ENCODE measurements around the gene ZNRF3. TPM values are rescaled to one million over a fixed set of nuclear protein-coding genes. Genes with fewer than 3 reads are reported as not detected.
A peak's percentile ranks its signal among the peaks of the same experiment; 100 is the strongest.
"Not testable (repeated sequence)": the region's sequence is repeated elsewhere in the genome, so short reads cannot be mapped to it uniquely, and the experiment has no call there.

Gene ZNRF3
- total RNA-seq, 1 donor from 2014 or later = 7.9 TPM

- intact Hi-C loops (cut with DNase I) = no loop called here
- H3K27me3 ChIP-seq = no peaks in the 10 kb centered on the region
- DNase-seq (ENCODE audit: extremely low spot score in 2 of 2) = no peak
- peak overlapping the region; percentile 67 for H3K27ac ChIP-seq
- H3K4me3 ChIP-seq = no peak overlapping the region
- H3K36me3 ChIP-seq = no peaks in the 10 kb centered on the region
- H3K9me3 ChIP-seq = no peaks in the 10 kb centered on the region
- H3K4me1 ChIP-seq = peaks cover 75% of the 10 kb centered on the region
- no peak for TF ChIP-seq POLR2AphosphoS5 (IDR thresholded peaks at IDR 0.05; ENCODE audit: insufficient read depth in 1 of 2, low read depth in 1 of 2)
- TF ChIP-seq CTCF (IDR thresholded peaks at IDR 0.05) = no peak
- TF ChIP-seq POLR2A (IDR thresholded peaks at IDR 0.05) = no peak
Observed at GRCh38 chr22:28906312-28906711, 22.9 kb downstream of the ZNRF3 start.

GRCh38 chr22:28907311-28908008 lies 24.1 kb downstream of the ZNRF3 start:
- no peak for DNase-seq (ENCODE audit: extremely low spot score in 2 of 2)
- H3K27me3 ChIP-seq = no peaks in the 10 kb centered on the region
- H3K36me3 ChIP-seq = no peaks in the 10 kb centered on the region
- peaks cover 83% of the 10 kb centered on the region for H3K4me1 ChIP-seq
- no peak overlapping the region for H3K4me3 ChIP-seq
- TF ChIP-seq CTCF (IDR thresholded peaks at IDR 0.05) (no peak), POLR2AphosphoS5 (IDR thresholded peaks at IDR 0.05; ENCODE audit: insufficient read depth in 1 of 2, low read depth in 1 of 2) (no peak), POLR2A (IDR thresholded peaks at IDR 0.05) (no peak)
- H3K9me3 ChIP-seq = no peaks in the 10 kb centered on the region
- intact Hi-C loops (cut with DNase I) = no loop called here
- H3K27ac ChIP-seq = no peak overlapping the region

GRCh38 chr22:28908810-28909209 lies 25.4 kb downstream of the ZNRF3 start:
- H3K4me3 ChIP-seq; intact Hi-C loops (cut with DNase I); H3K27me3 ChIP-seq; H3K9me3 ChIP-seq; DNase-seq (ENCODE audit: extremely low spot score in 2 of 2); H3K36me3 ChIP-seq; H3K27ac ChIP-seq: not testable (repeated sequence)
- H3K4me1 ChIP-seq = peaks cover 76% of the 10 kb centered on the region

GRCh38 chr22:28909375-28909774 lies 26.0 kb downstream of the ZNRF3 start:
- Histone ChIP-seq H3K27me3 (no peaks in the 10 kb centered on the region), H3K4me3 (no peak overlapping the region), H3K9me3 (no peaks in the 10 kb centered on the region), H3K4me1 (peaks cover 71% of the 10 kb centered on the region), H3K27ac (no peak overlapping the region), H3K36me3 (no peaks in the 10 kb centered on the region)
- TF ChIP-seq POLR2A (IDR thresholded peaks at IDR 0.05) = no peak
- no peak for DNase-seq (ENCODE audit: extremely low spot score in 2 of 2)
- intact Hi-C loops (cut with DNase I) = no loop called here

GRCh38 chr22:28910569-28911303 lies 27.4 kb downstream of the ZNRF3 start:
- H3K27ac ChIP-seq = peak overlapping the region; percentile 64
- intact Hi-C loops (cut with DNase I) = no loop called here
- no peaks in the 10 kb centered on the region for H3K9me3 ChIP-seq
- H3K27me3 ChIP-seq = no peaks in the 10 kb centered on the region
- TF ChIP-seq POLR2AphosphoS5 (IDR thresholded peaks at IDR 0.05; ENCODE audit: insufficient read depth in 1 of 2, low read depth in 1 of 2) = no peak
- no peak for TF ChIP-seq POLR2A (IDR thresholded peaks at IDR 0.05)
- TF ChIP-seq CTCF (IDR thresholded peaks at IDR 0.05) = no peak
- H3K36me3 ChIP-seq = no peaks in the 10 kb centered on the region
- no peak overlapping the region for H3K4me3 ChIP-seq
- peaks cover 57% of the 10 kb centered on the region for H3K4me1 ChIP-seq
- no peak for DNase-seq (ENCODE audit: extremely low spot score in 2 of 2)

- H3K9me3 ChIP-seq = no peaks in the 10 kb centered on the region
- no peaks in the 10 kb centered on the region for H3K36me3 ChIP-seq
- H3K4me1 ChIP-seq = peaks cover 52% of the 10 kb centered on the region
- DNase-seq (ENCODE audit: extremely low spot score in 2 of 2) = no peak
- intact Hi-C loops (cut with DNase I) = no loop called here
- H3K4me3 ChIP-seq = no peak overlapping the region
- no peak for TF ChIP-seq POLR2A (IDR thresholded peaks at IDR 0.05)
- TF ChIP-seq POLR2AphosphoS5 (IDR thresholded peaks at IDR 0.05; ENCODE audit: insufficient read depth in 1 of 2, low read depth in 1 of 2) = no peak
- no peak for TF ChIP-seq CTCF (IDR thresholded peaks at IDR 0.05)
- peak overlapping the region; percentile 64 for H3K27ac ChIP-seq
- no peaks in the 10 kb centered on the region for H3K27me3 ChIP-seq
Observed at GRCh38 chr22:28911304-28911690, 27.9 kb downstream of the ZNRF3 start.
